HUES6 (cell line): ENCODE results near the gene ATIC.

Source experiments
- H3K27ac ChIP-seq: 2 replicates; pipeline ENCODE4 v1.7.0; 2013; ENCODE audit warnings: low read depth, mild to moderate bottlenecking, low read length, inconsistent platforms
- H3K27me3 ChIP-seq: 2 replicates; pipeline ENCODE4 v1.6.1; 2013; ENCODE audit warnings: low read length; ENCODE audit not compliant: control insufficient read depth, insufficient read depth
- H3K36me3 ChIP-seq: 2 replicates; pipeline ENCODE4 v1.6.1; 2013; ENCODE audit warnings: low read length; ENCODE audit not compliant: control insufficient read depth, insufficient read depth
- H3K4me1 ChIP-seq: 2 replicates; pipeline ENCODE4 v1.6.1; 2013; ENCODE audit warnings: low read length; ENCODE audit not compliant: control insufficient read depth, insufficient read depth
- H3K4me3 ChIP-seq: 2 replicates; pipeline ENCODE4 v1.5.1; 2013; ENCODE audit warnings: low read depth, low read length
- H3K9ac ChIP-seq: one replicate; pipeline ENCODE4 v1.6.1; 2013; ENCODE audit warnings: mild to moderate bottlenecking, low read length
- H3K9me3 ChIP-seq: 2 replicates; pipeline ENCODE4 v1.6.1; 2013; ENCODE audit warnings: low read depth, low read length; ENCODE audit not compliant: control insufficient read depth, insufficient read depth

Gene ATIC

GRCh38 chr2:215361211-215361875, 49.5 kb downstream of the ATIC start:
- Histone ChIP-seq H3K27me3 (no peaks in the 10 kb centered on the region), H3K27ac (no peak overlapping the region), H3K4me1 (0 out of 2 replicates have a peak, but pooled peaks cover 4% of the 10 kb centered on the region), H3K9me3 (no peaks in the 10 kb centered on the region), H3K36me3 (peaks cover 69% of the 10 kb centered on the region), H3K4me3 (no peak overlapping the region), H3K9ac (no peak overlapping the region)

GRCh38 chr2:215361876-215362561, 50.2 kb downstream of the ATIC start:
- H3K4me1 ChIP-seq: 0 out of 2 replicates have a peak, but pooled peaks cover 4% of the 10 kb centered on the region
- no peak overlapping the region for H3K27ac ChIP-seq
- H3K9me3 ChIP-seq: no peaks in the 10 kb centered on the region
- H3K27me3 ChIP-seq: no peaks in the 10 kb centered on the region
- no peak overlapping the region for H3K9ac ChIP-seq
- no peak overlapping the region for H3K4me3 ChIP-seq
- peaks cover 76% of the 10 kb centered on the region for H3K36me3 ChIP-seq

GRCh38 chr2:215362562-215362904, 50.7 kb downstream of the ATIC start:
- no peak overlapping the region for H3K27ac ChIP-seq
- H3K9ac ChIP-seq: no peak overlapping the region
- H3K27me3 ChIP-seq: no peaks in the 10 kb centered on the region
- peaks cover 81% of the 10 kb centered on the region for H3K36me3 ChIP-seq
- no peaks in the 10 kb centered on the region for H3K4me1 ChIP-seq
- H3K9me3 ChIP-seq: no peaks in the 10 kb centered on the region
- no peak overlapping the region for H3K4me3 ChIP-seq

GRCh38 chr2:215363039-215363438, 51.2 kb downstream of the ATIC start:
- Histone ChIP-seq H3K27me3 (no peaks in the 10 kb centered on the region), H3K27ac (no peak overlapping the region), H3K9ac (no peak overlapping the region), H3K4me1 (no peaks in the 10 kb centered on the region), H3K9me3 (no peaks in the 10 kb centered on the region), H3K4me3 (no peak overlapping the region), H3K36me3 (peaks cover 86% of the 10 kb centered on the region)

- Histone ChIP-seq H3K4me1 (no peaks in the 10 kb centered on the region), H3K4me3 (no peak overlapping the region), H3K9ac (no peak overlapping the region), H3K27ac (no peak overlapping the region), H3K36me3 (peaks cover 92% of the 10 kb centered on the region), H3K27me3 (no peaks in the 10 kb centered on the region), H3K9me3 (no peaks in the 10 kb centered on the region)
Measured at GRCh38 chr2:215363461-215364156, 51.8 kb downstream of the ATIC start.

GRCh38 chr2:215364157-215365155, 52.6 kb downstream of the ATIC start:
- Histone ChIP-seq H3K27ac (no peak overlapping the region), H3K9ac (no peak overlapping the region), H3K4me1 (no peaks in the 10 kb centered on the region), H3K4me3 (no peak overlapping the region), H3K27me3 (no peaks in the 10 kb centered on the region), H3K9me3 (no peaks in the 10 kb centered on the region), H3K36me3 (peaks cover 92% of the 10 kb centered on the region)

- Histone ChIP-seq H3K27me3 (no peaks in the 10 kb centered on the region), H3K4me1 (no peaks in the 10 kb centered on the region), H3K4me3 (no peak overlapping the region), H3K36me3 (peaks cover 93% of the 10 kb centered on the region), H3K9me3 (no peaks in the 10 kb centered on the region), H3K27ac (no peak overlapping the region), H3K9ac (no peak overlapping the region)
Measured at GRCh38 chr2:215365184-215365658, 53.4 kb downstream of the ATIC start.

- H3K9ac ChIP-seq: no peak overlapping the region
- no peak overlapping the region for H3K27ac ChIP-seq
- no peaks in the 10 kb centered on the region for H3K4me1 ChIP-seq
- H3K9me3 ChIP-seq: no peaks in the 10 kb centered on the region
- H3K36me3 ChIP-seq: peaks cover 92% of the 10 kb centered on the region
- no peak overlapping the region for H3K4me3 ChIP-seq
- H3K27me3 ChIP-seq: no peaks in the 10 kb centered on the region
Measured at GRCh38 chr2:215366440-215367032, 54.7 kb downstream of the ATIC start.

- H3K4me3 ChIP-seq: no peak overlapping the region
- no peak overlapping the region for H3K9ac ChIP-seq
- H3K36me3 ChIP-seq: peaks cover 91% of the 10 kb centered on the region
- no peak overlapping the region for H3K27ac ChIP-seq
- no peaks in the 10 kb centered on the region for H3K27me3 ChIP-seq
- H3K9me3 ChIP-seq: no peaks in the 10 kb centered on the region
- no peaks in the 10 kb centered on the region for H3K4me1 ChIP-seq
Measured at GRCh38 chr2:215367662-215368492, 56.0 kb downstream of the ATIC start.

- H3K27ac ChIP-seq: no peak overlapping the region
- peaks cover 91% of the 10 kb centered on the region for H3K36me3 ChIP-seq
Measured at GRCh38 chr2:215368493-215368809, 56.6 kb downstream of the ATIC start.

More at GRCh38 chr2:215368493-215368809, 56.6 kb downstream of the ATIC start:
- H3K4me3 ChIP-seq: no peak overlapping the region
- H3K27me3 ChIP-seq: no peaks in the 10 kb centered on the region
- H3K9me3 ChIP-seq: no peaks in the 10 kb centered on the region
- H3K4me1 ChIP-seq: no peaks in the 10 kb centered on the region
- no peak overlapping the region for H3K9ac ChIP-seq
